ENCODE measurements around the gene AHI1. TPM values are rescaled to one million over a fixed set of nuclear protein-coding genes. Genes with fewer than 3 reads are reported as not detected.

The AHI1 gene
- total RNA-seq, 1 donor from 2014 or later = 38.3 TPM

DNA sequence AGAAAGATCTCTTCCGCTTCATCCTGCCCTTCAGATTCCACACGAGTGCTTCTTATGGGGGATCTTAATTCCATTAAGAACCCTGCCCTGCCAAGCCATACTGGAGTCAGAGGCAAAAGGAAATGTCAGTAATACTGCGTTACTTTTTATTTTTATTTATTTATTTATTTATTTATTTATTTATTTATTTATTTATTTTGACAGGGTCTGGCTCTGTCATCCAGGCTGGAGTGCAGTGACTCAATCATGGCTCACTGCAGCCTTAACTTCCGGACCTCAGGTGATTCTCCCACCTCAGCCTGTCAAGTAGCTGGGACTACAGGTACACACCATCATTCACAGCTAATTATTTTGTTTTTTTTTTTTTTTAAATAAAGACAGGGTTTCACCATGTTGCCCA is 236.9 kb downstream of the AHI1 start:
- Mint-ChIP-seq H3K9me3 (ENCODE audit: low read depth) (peaks cover 3% of the 10 kb centered on the region), H3K27me3 (peaks cover 11% of the 10 kb centered on the region), H3K4me1 (ENCODE audit: low read depth) (peaks cover 4% of the 10 kb centered on the region), H3K36me3 (ENCODE audit: insufficient read depth) (no peaks in the 10 kb centered on the region), H3K27ac (no peak overlapping the region), H3K4me3 (ENCODE audit: low read depth) (no peak overlapping the region)
- TF ChIP-seq, protein P1, sequence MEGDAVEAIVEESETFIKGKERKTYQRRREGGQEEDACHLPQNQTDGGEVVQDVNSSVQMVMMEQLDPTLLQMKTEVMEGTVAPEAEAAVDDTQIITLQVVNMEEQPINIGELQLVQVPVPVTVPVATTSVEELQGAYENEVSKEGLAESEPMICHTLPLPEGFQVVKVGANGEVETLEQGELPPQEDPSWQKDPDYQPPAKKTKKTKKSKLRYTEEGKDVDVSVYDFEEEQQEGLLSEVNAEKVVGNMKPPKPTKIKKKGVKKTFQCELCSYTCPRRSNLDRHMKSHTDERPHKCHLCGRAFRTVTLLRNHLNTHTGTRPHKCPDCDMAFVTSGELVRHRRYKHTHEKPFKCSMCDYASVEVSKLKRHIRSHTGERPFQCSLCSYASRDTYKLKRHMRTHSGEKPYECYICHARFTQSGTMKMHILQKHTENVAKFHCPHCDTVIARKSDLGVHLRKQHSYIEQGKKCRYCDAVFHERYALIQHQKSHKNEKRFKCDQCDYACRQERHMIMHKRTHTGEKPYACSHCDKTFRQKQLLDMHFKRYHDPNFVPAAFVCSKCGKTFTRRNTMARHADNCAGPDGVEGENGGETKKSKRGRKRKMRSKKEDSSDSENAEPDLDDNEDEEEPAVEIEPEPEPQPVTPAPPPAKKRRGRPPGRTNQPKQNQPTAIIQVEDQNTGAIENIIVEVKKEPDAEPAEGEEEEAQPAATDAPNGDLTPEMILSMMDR (IDR thresholded peaks at IDR 0.05; ENCODE audit: unreplicated experiment) = no peak
- no peak for DNase-seq (ENCODE audit: low spot score, unreplicated experiment)

DNA sequence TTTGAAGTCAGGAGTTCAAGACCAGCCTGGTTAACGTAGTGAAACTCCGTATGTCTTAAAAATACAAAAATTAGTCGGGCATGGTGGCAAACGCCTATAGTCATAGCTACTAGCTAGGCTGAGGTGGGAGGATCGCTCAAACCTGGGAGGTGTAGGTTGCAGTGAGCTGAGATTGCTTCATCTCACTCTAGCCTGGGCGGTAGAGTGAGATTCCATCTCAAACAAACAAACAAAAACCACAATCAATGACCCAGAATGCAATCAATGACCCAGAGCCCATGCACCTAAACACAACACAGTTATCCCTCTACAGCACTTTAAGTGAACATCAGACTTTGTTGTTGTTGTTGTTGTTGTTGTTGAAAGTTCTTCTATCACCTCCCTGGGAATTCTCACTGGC is 238.6 kb downstream of the AHI1 start:
- Mint-ChIP-seq H3K36me3 (ENCODE audit: insufficient read depth) (no peaks in the 10 kb centered on the region), H3K4me3 (ENCODE audit: low read depth) (no peak overlapping the region), H3K4me1 (ENCODE audit: low read depth) (peaks cover 2% of the 10 kb centered on the region), H3K27ac (no peak overlapping the region), H3K27me3 (peaks cover 11% of the 10 kb centered on the region), H3K9me3 (ENCODE audit: low read depth) (no peaks in the 10 kb centered on the region)
- TF ChIP-seq, protein P1 (IDR thresholded peaks at IDR 0.05; ENCODE audit: unreplicated experiment) = no peak
- no peak for DNase-seq (ENCODE audit: low spot score, unreplicated experiment)

DNA sequence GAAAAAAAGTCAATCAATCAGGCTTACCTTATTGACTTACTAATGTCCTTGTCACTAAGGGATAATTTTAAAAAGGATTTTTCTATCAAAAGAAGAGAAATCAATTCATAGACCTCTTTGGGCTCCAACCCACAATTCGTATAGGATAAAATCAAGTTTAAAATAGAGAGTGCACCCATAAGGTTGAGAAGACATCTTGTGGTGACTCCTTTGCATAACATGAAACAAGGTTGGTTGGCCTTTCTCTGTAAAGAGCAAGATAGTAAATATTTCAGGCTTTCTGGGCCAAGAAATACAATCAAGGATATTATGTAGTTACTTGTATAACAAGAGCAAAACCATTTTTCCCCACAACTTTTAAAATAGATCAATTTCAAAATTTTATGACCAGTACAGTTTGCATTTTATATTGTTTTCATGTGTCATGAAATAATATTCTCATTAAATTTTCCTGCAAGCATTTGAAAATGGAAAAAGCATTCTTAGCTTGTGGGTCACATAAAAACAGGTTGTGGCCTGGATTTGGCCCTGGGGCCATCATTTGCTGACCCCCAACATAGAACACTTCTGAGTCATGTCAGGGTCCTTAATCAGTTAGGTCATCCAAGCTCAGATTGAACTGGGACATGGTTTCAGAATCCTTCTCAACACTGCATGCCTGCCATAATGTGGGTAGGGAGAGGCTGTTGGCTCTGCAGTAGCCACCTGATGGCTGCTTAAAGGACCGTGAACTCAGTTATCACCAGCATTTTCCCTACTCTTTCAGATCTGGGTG is 239.7 kb downstream of the AHI1 start:
- DNase-seq (ENCODE audit: low spot score, unreplicated experiment) = no peak
- Mint-ChIP-seq H3K27ac (no peak overlapping the region), H3K27me3 (peaks cover 14% of the 10 kb centered on the region), H3K9me3 (ENCODE audit: low read depth) (no peaks in the 10 kb centered on the region), H3K4me1 (ENCODE audit: low read depth) (peaks cover 5% of the 10 kb centered on the region), H3K4me3 (ENCODE audit: low read depth) (no peak overlapping the region), H3K36me3 (ENCODE audit: insufficient read depth) (no peaks in the 10 kb centered on the region)
- TF ChIP-seq, protein P1 (IDR thresholded peaks at IDR 0.05; ENCODE audit: unreplicated experiment) = no peak

DNA sequence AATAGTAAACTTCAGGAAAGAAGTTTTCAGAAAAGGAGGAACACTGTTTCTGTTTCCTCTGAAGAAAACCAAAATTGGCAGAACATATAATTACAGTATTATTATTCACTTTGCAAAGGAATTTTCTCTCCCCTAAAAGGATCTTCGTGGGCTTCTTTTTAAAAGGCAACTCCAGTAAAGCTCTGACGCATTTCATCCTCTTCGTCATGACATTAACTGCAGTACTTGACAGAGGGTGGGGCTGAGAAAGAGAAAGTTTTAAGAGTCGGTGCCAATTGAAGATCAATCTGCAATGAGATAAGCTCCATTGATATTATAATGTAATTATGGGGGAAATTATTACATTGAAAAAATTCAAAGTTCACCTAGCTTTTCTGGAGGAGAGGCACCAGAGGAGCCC is 240.7 kb downstream of the AHI1 start:
- H3K4me3 Mint-ChIP-seq (ENCODE audit: low read depth) = no peak overlapping the region
- no peak overlapping the region for H3K27ac Mint-ChIP-seq
- DNase-seq (ENCODE audit: low spot score, unreplicated experiment) = no peak
- no peaks in the 10 kb centered on the region for H3K9me3 Mint-ChIP-seq (ENCODE audit: low read depth)
- H3K4me1 Mint-ChIP-seq (ENCODE audit: low read depth) = peaks cover 7% of the 10 kb centered on the region
- TF ChIP-seq, protein P1 (IDR thresholded peaks at IDR 0.05; ENCODE audit: unreplicated experiment) = no peak
- H3K27me3 Mint-ChIP-seq = peaks cover 11% of the 10 kb centered on the region
- H3K36me3 Mint-ChIP-seq (ENCODE audit: insufficient read depth) = no peaks in the 10 kb centered on the region

DNA sequence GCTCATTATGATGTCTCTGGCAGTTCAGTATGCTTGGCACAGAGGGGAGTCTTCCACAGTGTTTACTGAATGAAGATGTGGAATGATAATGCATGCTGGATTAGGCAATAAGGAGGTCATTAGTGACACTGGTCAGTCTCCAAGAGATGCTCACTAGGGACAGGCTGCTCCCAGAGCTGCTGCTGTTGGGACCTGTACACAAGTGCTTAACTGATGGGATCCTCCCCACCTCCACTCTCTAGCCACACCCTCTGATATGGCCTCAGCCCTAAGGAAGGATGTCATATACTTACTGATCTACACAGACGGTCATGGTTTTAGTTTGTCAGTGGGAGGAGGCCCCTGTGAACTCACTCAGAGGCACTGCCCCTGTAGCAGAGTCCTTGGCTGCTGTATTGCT is 243.1 kb downstream of the AHI1 start:
- Mint-ChIP-seq H3K4me1 (ENCODE audit: low read depth) (peaks cover 20% of the 10 kb centered on the region), H3K27ac (no peak overlapping the region), H3K27me3 (peaks cover 7% of the 10 kb centered on the region), H3K36me3 (ENCODE audit: insufficient read depth) (no peaks in the 10 kb centered on the region), H3K4me3 (ENCODE audit: low read depth) (no peak overlapping the region), H3K9me3 (ENCODE audit: low read depth) (no peaks in the 10 kb centered on the region)
- no peak for DNase-seq (ENCODE audit: low spot score, unreplicated experiment)
- TF ChIP-seq, protein P1 (IDR thresholded peaks at IDR 0.05; ENCODE audit: unreplicated experiment) = no peak
